ENCODE results near the gene STXBP6. TPM values are rescaled to one million over a fixed set of nuclear protein-coding genes. Genes with fewer than 3 reads are reported as not detected.

STXBP6 gene
- total and polyA plus RNA-seq, 2 of the 13 experiments (the other 11 are each of a cell fraction or from before 2014, with no cell fraction given) = 35.3 to 42.8 TPM

DNA sequence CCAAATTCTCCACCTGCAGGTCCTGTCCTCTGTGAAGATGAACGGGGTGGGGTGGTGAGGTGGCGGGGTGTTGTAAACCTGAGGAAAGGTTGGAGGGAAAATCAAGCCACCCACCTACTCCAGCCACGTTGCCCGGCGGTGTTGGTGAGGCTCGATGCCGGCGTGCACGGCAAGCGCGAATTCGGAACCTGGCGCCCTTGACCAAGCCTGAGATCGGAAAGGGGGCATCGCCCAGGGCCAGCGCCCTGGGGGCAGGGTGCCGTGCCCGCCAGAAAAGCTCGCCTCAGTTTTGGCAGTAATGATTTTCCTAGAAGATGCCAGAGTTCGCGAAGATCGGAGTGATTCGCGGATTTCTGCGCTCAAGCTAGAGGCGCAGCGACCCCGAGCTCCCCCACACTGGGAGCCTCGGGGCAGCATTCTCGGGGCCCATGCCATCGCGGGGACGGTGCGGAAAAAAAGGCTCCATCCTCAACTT is 817 bp downstream of the STXBP6 start (continued):
- TF ChIP-seq HMGXB3 (CRISPR knock-in tag; IDR thresholded peaks at IDR 0.05; ENCODE audit: borderline replicate concordance) (no peak), EZH2 (conservative IDR thresholded peaks at IDR 0.05; ENCODE audit: low read depth, low read length) (peak; percentile 77; the same call in 1 of the 2 replicates), REL (CRISPR knock-in tag; conservative IDR thresholded peaks at IDR 0.05) (no peak), ETV5 (CRISPR knock-in tag; IDR thresholded peaks at IDR 0.05; ENCODE audit: borderline replicate concordance) (peak; percentile 6; the same call in 1 of the 2 replicates), ZNF292 (CRISPR knock-in tag; IDR thresholded peaks at IDR 0.05; ENCODE audit: borderline replicate concordance, low read depth) (peak; percentile 70; the same call in 1 of the 2 replicates), MED1 (CRISPR knock-in tag; IDR thresholded peaks at IDR 0.05) (no peak), DNMT1 (CRISPR knock-in tag; IDR thresholded peaks at IDR 0.05) (peak; percentile 19; the same call in 1 of the 2 replicates), ZNF75D (CRISPR knock-in tag; IDR thresholded peaks at IDR 0.05; ENCODE audit: borderline replicate concordance) (no peak), POGZ (CRISPR knock-in tag; IDR thresholded peaks at IDR 0.05) (peak; percentile 49; the same call in 1 of the 2 replicates), SRF (IDR thresholded peaks at IDR 0.05; ENCODE audit: low read depth, low read length) (no peak), MTERF4 (CRISPR knock-in tag; IDR thresholded peaks at IDR 0.05) (no peak), MTF1 (CRISPR knock-in tag; IDR thresholded peaks at IDR 0.05) (peak; percentile 6; the same call in 1 of the 2 replicates), CCAR2 (optimal IDR thresholded peaks at IDR 0.05; ENCODE audit: low read depth, low read length) (no peak), MTA3 (CRISPR knock-in tag; IDR thresholded peaks at IDR 0.05) (peak; percentile 68; the same call in 1 of the 2 replicates), HNRNPL (IDR thresholded peaks at IDR 0.05; ENCODE audit: low read depth, low read length) (peak; percentile 80), GABPB1 (CRISPR knock-in tag; IDR thresholded peaks at IDR 0.05) (no peak)
- TF ChIP-seq, protein P1, sequence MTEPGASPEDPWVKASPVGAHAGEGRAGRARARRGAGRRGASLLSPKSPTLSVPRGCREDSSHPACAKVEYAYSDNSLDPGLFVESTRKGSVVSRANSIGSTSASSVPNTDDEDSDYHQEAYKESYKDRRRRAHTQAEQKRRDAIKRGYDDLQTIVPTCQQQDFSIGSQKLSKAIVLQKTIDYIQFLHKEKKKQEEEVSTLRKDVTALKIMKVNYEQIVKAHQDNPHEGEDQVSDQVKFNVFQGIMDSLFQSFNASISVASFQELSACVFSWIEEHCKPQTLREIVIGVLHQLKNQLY (CRISPR knock-in tag; IDR thresholded peaks at IDR 0.05) = no peak
- TF ChIP-seq, protein P2, sequence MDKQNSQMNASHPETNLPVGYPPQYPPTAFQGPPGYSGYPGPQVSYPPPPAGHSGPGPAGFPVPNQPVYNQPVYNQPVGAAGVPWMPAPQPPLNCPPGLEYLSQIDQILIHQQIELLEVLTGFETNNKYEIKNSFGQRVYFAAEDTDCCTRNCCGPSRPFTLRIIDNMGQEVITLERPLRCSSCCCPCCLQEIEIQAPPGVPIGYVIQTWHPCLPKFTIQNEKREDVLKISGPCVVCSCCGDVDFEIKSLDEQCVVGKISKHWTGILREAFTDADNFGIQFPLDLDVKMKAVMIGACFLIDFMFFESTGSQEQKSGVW (CRISPR knock-in tag; IDR thresholded peaks at IDR 0.05; ENCODE audit: borderline replicate concordance) = no peak
- TF ChIP-seq, protein P3, sequence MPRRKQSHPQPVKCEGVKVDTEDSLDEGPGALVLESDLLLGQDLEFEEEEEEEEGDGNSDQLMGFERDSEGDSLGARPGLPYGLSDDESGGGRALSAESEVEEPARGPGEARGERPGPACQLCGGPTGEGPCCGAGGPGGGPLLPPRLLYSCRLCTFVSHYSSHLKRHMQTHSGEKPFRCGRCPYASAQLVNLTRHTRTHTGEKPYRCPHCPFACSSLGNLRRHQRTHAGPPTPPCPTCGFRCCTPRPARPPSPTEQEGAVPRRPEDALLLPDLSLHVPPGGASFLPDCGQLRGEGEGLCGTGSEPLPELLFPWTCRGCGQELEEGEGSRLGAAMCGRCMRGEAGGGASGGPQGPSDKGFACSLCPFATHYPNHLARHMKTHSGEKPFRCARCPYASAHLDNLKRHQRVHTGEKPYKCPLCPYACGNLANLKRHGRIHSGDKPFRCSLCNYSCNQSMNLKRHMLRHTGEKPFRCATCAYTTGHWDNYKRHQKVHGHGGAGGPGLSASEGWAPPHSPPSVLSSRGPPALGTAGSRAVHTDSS (CRISPR knock-in tag; conservative IDR thresholded peaks at IDR 0.05) = no peak
- TF ChIP-seq, protein P4, sequence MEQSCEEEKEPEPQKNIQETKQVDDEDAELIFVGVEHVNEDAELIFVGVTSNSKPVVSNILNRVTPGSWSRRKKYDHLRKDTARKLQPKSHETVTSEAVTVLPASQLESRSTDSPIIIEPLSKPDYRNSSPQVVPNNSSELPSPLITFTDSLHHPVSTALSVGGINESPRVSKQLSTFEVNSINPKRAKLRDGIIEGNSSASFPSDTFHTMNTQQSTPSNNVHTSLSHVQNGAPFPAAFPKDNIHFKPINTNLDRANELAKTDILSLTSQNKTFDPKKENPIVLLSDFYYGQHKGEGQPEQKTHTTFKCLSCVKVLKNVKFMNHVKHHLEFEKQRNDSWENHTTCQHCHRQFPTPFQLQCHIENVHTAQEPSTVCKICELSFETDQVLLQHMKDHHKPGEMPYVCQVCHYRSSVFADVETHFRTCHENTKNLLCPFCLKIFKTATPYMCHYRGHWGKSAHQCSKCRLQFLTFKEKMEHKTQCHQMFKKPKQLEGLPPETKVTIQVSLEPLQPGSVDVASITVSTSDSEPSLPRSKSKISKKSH (CRISPR knock-in tag; IDR thresholded peaks at IDR 0.05; ENCODE audit: borderline replicate concordance) = 0 out of 2 replicates have a peak, but pooled peaks have one; percentile 11

All from HepG2 (cell line).